DOHH2 (cell line): Measurements from ENCODE around the gene LAMTOR3.
"Not testable (repeated sequence)": the region's sequence is repeated elsewhere in the genome, so short reads cannot be mapped to it uniquely, and the experiment has no call there.

Source experiments
- H3F3A ChIP-seq: fragments of 200-600 bp; sonication (generic), shearing (Covaris generic); 2 replicates; pipeline ENCODE4 v1.6.0; 2016; ENCODE audit warnings: antibody characterized with exemption, mild to moderate bottlenecking; ENCODE audit not compliant: control insufficient read depth, insufficient read depth
- H3K27ac ChIP-seq: fragments of 200-600 bp; sonication (generic); 2 replicates; pipeline ENCODE4 v1.5.1; 2014; ENCODE audit warnings: low read depth, mild to moderate bottlenecking, low read length, moderate library complexity
- H3K27me3 ChIP-seq: fragments of 200-600 bp; sonication (generic); 2 replicates; pipeline ENCODE4 v1.6.1; 2014; ENCODE audit warnings: mild to moderate bottlenecking, low read length, mixed read lengths; ENCODE audit not compliant: control insufficient read depth
- H3K36me3 ChIP-seq: fragments of 200-600 bp; sonication (generic); 2 replicates; pipeline ENCODE4 v1.6.1; 2014; ENCODE audit warnings: mild to moderate bottlenecking, low read length, moderate library complexity, mixed read lengths; ENCODE audit not compliant: control insufficient read depth
- H3K4me1 ChIP-seq: fragments of 200-600 bp; sonication (generic); 2 replicates; pipeline ENCODE4 v1.6.1; 2014; ENCODE audit warnings: mild to moderate bottlenecking, low read length, mixed read lengths; ENCODE audit not compliant: control insufficient read depth
- H3K4me2 ChIP-seq: fragments of 200-600 bp; sonication (generic); 2 replicates; pipeline ENCODE4 v1.6.0; 2014; ENCODE audit warnings: mild to moderate bottlenecking, low read length, moderate library complexity
- H3K4me3 ChIP-seq: fragments of 200-600 bp; sonication (generic); 2 replicates; pipeline ENCODE4 v1.5.1; 2014; ENCODE audit warnings: mild to moderate bottlenecking, low read length, mixed read lengths
- H3K79me2 ChIP-seq: fragments of 200-600 bp; sonication (generic); 2 replicates; pipeline ENCODE4 v1.6.1; 2014; ENCODE audit warnings: mild to moderate bottlenecking, low read length, mixed read lengths; ENCODE audit not compliant: control insufficient read depth
- H3K9me2 ChIP-seq: fragments of 200-600 bp; sonication (generic); replicated peaks from 2 replicates; pipeline ENCODE4 v1.6.1; 2014; ENCODE audit warnings: mild to moderate bottlenecking, low read length, mixed read lengths; ENCODE audit not compliant: control insufficient read depth
- H3K9me3 ChIP-seq: fragments of 200-600 bp; sonication (generic); 2 replicates; pipeline ENCODE4 v1.6.1; 2014; ENCODE audit warnings: antibody characterized with exemption, low read length, mixed read lengths; ENCODE audit not compliant: control insufficient read depth, insufficient read depth
- H4K20me1 ChIP-seq: fragments of 200-600 bp; sonication (generic); 2 replicates; pipeline ENCODE4 v1.6.0; 2014; ENCODE audit warnings: low read depth, mild to moderate bottlenecking, antibody characterized with exemption, low read length, moderate library complexity; ENCODE audit not compliant: control insufficient read depth, insufficient read depth
- CTCF ChIP-seq: fragments of 200-600 bp; sonication (generic); IDR thresholded peaks from one replicate; pipeline ENCODE4 v1.5.1; 2014; ENCODE audit warnings: antibody characterized with exemption, mild to moderate bottlenecking, low read depth, low read length; ENCODE audit not compliant: poor library complexity, severe bottlenecking
- EZH2phosphoT487 ChIP-seq: fragments of 200-600 bp; sonication (generic); IDR thresholded peaks from 2 replicates; pipeline ENCODE4 v1.6.1; 2017; ENCODE audit warnings: borderline replicate concordance, mild to moderate bottlenecking, antibody characterized with exemption, low read length, moderate library complexity, mixed read lengths

Gene LAMTOR3

GRCh38 chr4:99832758-99833157 is 61.5 kb downstream of the LAMTOR3 start:
- Histone ChIP-seq H3K4me1 (no peaks in the 10 kb centered on the region), H3K27ac (no peak overlapping the region), H3F3A (no peaks in the 10 kb centered on the region), H3K4me2 (no peak overlapping the region), H3K27me3 (no peaks in the 10 kb centered on the region), H3K4me3 (no peak overlapping the region), H3K9me3 (no peaks in the 10 kb centered on the region), H3K36me3 (peaks cover 49% of the 10 kb centered on the region), H3K9me2 (no peaks in the 10 kb centered on the region), H4K20me1 (peaks cover 8% of the 10 kb centered on the region; the same call in 1 of the 2 replicates), H3K79me2 (peaks cover 74% of the 10 kb centered on the region)
- TF ChIP-seq CTCF (no peak), EZH2phosphoT487 (no peak)

- Histone ChIP-seq H3K27ac (no peak overlapping the region), H3K4me3 (no peak overlapping the region), H3F3A (no peaks in the 10 kb centered on the region), H3K9me2 (no peaks in the 10 kb centered on the region), H3K36me3 (peaks cover 45% of the 10 kb centered on the region), H4K20me1 (peaks cover 8% of the 10 kb centered on the region; the same call in 1 of the 2 replicates), H3K9me3 (no peaks in the 10 kb centered on the region), H3K4me1 (no peaks in the 10 kb centered on the region), H3K27me3 (no peaks in the 10 kb centered on the region), H3K79me2 (peaks cover 79% of the 10 kb centered on the region), H3K4me2 (no peak overlapping the region)
- TF ChIP-seq CTCF (no peak), EZH2phosphoT487 (no peak)
These were observed 61.9 kb downstream of the LAMTOR3 start for GRCh38 chr4:99832321-99832720.

- Histone ChIP-seq H4K20me1 (peaks cover 15% of the 10 kb centered on the region; the same call in 1 of the 2 replicates), H3K4me1 (peaks cover 18% of the 10 kb centered on the region), H3K79me2 (peaks cover 92% of the 10 kb centered on the region), H3K36me3 (peaks cover 43% of the 10 kb centered on the region)
- not testable (repeated sequence) for H3K27me3 ChIP-seq, H3K9me3 ChIP-seq, H3K9me2 ChIP-seq, H3F3A ChIP-seq, H3K27ac ChIP-seq, H3K4me2 ChIP-seq, H3K4me3 ChIP-seq
These were observed 64.2 kb downstream of the LAMTOR3 start for GRCh38 chr4:99830051-99830450.

GRCh38 chr4:99828477-99828876 is 65.8 kb downstream of the LAMTOR3 start:
- peaks cover 34% of the 10 kb centered on the region for H3K4me1 ChIP-seq
- no peaks in the 10 kb centered on the region for H3F3A ChIP-seq
- no peaks in the 10 kb centered on the region for H3K9me3 ChIP-seq
- TF ChIP-seq CTCF (no peak), EZH2phosphoT487 (no peak)
- H3K4me2 ChIP-seq, result no peak overlapping the region
- peaks cover 94% of the 10 kb centered on the region for H3K79me2 ChIP-seq
- H3K27me3 ChIP-seq, result no peaks in the 10 kb centered on the region
- no peaks in the 10 kb centered on the region for H3K9me2 ChIP-seq
- H3K4me3 ChIP-seq, result no peak overlapping the region
- no peak overlapping the region for H3K27ac ChIP-seq
- peaks cover 51% of the 10 kb centered on the region for H3K36me3 ChIP-seq
- H4K20me1 ChIP-seq, result peaks cover 17% of the 10 kb centered on the region; the same call in 1 of the 2 replicates
